Measurements from ENCODE around the gene AEBP1.

- TF ChIP-seq CTCF (IDR thresholded peaks at IDR 0.05) = no peak
- TF ChIP-seq POLR2A (IDR thresholded peaks at IDR 0.05) = no peak
Observed at GRCh38 chr7:44061645-44062179, 42.4 kb upstream of the AEBP1 start.

Measured in testis (tissue), 2 donors.